GM23248 (cell line): ENCODE measurements around the gene CCL28. TPM values are rescaled to one million over a fixed set of nuclear protein-coding genes. Genes with fewer than 3 reads are reported as not detected.
"Not testable (repeated sequence)": the region's sequence is repeated elsewhere in the genome, so short reads cannot be mapped to it uniquely, and the experiment has no call there.

Experiments
- DNase-seq: peaks from one replicate; pipeline ENCODE4 v3.0.0-alpha.2; 2015
- H2AFZ ChIP-seq: fragments of 200-600 bp; sonication (generic); 2 replicates; pipeline ENCODE4 v1.6.1; 2016; ENCODE audit warnings: antibody characterized with exemption
- H3F3A ChIP-seq: fragments of 200-600 bp; sonication (generic); 2 replicates; pipeline ENCODE4 v1.6.1; 2016; ENCODE audit warnings: mild to moderate bottlenecking, antibody characterized with exemption, mixed run types; ENCODE audit not compliant: insufficient read depth
- H3K27ac ChIP-seq: fragments of 200-600 bp; sonication (generic); 2 replicates; pipeline ENCODE4 v1.5.1; 2016; ENCODE audit warnings: mild to moderate bottlenecking
- H3K27me3 ChIP-seq: fragments of 200-600 bp; sonication (generic); replicated peaks from 2 replicates; pipeline ENCODE4 v1.6.1; 2016; ENCODE audit warnings: mild to moderate bottlenecking; ENCODE audit not compliant: insufficient read depth
- H3K36me3 ChIP-seq: fragments of 200-600 bp; sonication (generic); 2 replicates; pipeline ENCODE4 v1.6.1; 2016; ENCODE audit warnings: low read depth, mild to moderate bottlenecking
- H3K4me1 ChIP-seq: fragments of 200-600 bp; sonication (generic); 2 replicates; pipeline ENCODE4 v1.6.1; 2016; ENCODE audit warnings: mild to moderate bottlenecking; ENCODE audit not compliant: insufficient read depth
- H3K4me2 ChIP-seq: fragments of 200-600 bp; sonication (generic); one replicate; pipeline ENCODE4 v1.6.1; 2016; ENCODE audit warnings: mild to moderate bottlenecking; ENCODE audit not compliant: unreplicated experiment
- H3K4me3 ChIP-seq: fragments of 200-600 bp; sonication (generic); 2 replicates; pipeline ENCODE4 v1.5.1; 2016; ENCODE audit warnings: mild to moderate bottlenecking
- H3K79me2 ChIP-seq: fragments of 200-600 bp; sonication (generic); 2 replicates; pipeline ENCODE4 v1.6.1; 2016; ENCODE audit warnings: mild to moderate bottlenecking; ENCODE audit not compliant: insufficient read depth
- H3K9ac ChIP-seq: fragments of 200-600 bp; sonication (generic); 2 replicates; pipeline ENCODE4 v1.6.1; 2016; ENCODE audit warnings: mild to moderate bottlenecking
- H3K9me2 ChIP-seq: fragments of 200-600 bp; sonication (generic); 2 replicates; pipeline ENCODE4 v1.6.1; 2016; ENCODE audit warnings: mixed run types, mild to moderate bottlenecking, moderate library complexity; ENCODE audit not compliant: insufficient read depth
- H3K9me3 ChIP-seq: fragments of 200-600 bp; sonication (generic); one replicate; pipeline ENCODE4 v1.6.1; 2017; ENCODE audit warnings: low read depth
- H4K20me1 ChIP-seq: fragments of 200-600 bp; sonication (generic); 2 replicates; pipeline ENCODE4 v1.6.0; 2016; ENCODE audit not compliant: insufficient read depth
- EZH2 ChIP-seq: fragments of 200-600 bp; sonication (generic); IDR thresholded peaks from 2 replicates; pipeline ENCODE4 v1.6.1; 2018; ENCODE audit warnings: antibody characterized with exemption, mild to moderate bottlenecking; ENCODE audit not compliant: insufficient read depth, poor library complexity, severe bottlenecking
- EZH2phosphoT487 ChIP-seq: fragments of 200-600 bp; sonication (generic); IDR thresholded peaks from 2 replicates; pipeline ENCODE4 v1.6.1; 2018; ENCODE audit warnings: antibody characterized with exemption, moderate library complexity, mild to moderate bottlenecking, low read depth; ENCODE audit not compliant: insufficient read depth
- WGBS, 2 experiments: methylation state at CpG; one replicate each; pipeline ENCODE4 v1.1.6; 2015 to 2017; ENCODE audit warnings: low lambda C conversion rate in 2 of 2, low coverage in 1 of 2; ENCODE audit errors: missing lambda C conversion rate in 2 of 2; 5-methylcytosine and 5-hydroxymethylcytosine counted together
- in situ Hi-C: fragments of 300-500 bp; cut with MboI; formaldehyde crosslinking; loops from 2 replicates; pipeline ENCODE4 v1.15.0; 2020
- polyA plus RNA-seq: library from polyadenylated mRNA; unstranded; fragments of >200 nt; fragmentation: Nextera tagmentation; extraction: Ambion mirVana; gene quantifications from 2 replicates; pipeline ENCODE4 v1.2.1, GENCODE V29; 2016
- total RNA-seq: library from RNA; depleted of rRNA; stranded (reverse); fragments of >200 nt; shearing (Covaris generic); gene quantifications from 2 replicates; pipeline ENCODE4 v1.2.3, GENCODE V29; 2014

Gene CCL28
- total and polyA plus RNA-seq, 2 experiments from 2014 or later: 1.3 to 1.4 TPM

DNA sequence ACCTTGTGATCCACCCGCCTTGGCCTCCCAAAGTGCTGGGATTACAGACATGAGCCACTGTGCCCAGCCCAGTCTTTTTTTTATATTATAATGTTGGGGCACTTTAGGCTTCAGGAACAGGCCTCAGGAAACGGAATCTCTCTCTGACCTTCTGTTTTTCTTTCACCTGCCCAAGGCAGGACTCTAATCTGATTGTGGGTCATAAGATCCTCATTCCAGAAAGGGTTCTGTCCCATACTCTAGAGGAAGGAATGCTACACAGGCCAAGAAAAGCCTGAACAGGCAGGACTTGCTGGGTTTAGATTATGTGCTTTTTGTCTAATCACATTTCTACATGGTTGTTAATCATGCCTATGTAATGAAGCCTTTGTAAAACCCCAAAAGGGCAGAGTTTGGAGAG lies 1.8 kb upstream of the CCL28 start:
- TF ChIP-seq EZH2 (no peak), EZH2phosphoT487 (no peak)
- in situ Hi-C loops: no loop called here

DNA sequence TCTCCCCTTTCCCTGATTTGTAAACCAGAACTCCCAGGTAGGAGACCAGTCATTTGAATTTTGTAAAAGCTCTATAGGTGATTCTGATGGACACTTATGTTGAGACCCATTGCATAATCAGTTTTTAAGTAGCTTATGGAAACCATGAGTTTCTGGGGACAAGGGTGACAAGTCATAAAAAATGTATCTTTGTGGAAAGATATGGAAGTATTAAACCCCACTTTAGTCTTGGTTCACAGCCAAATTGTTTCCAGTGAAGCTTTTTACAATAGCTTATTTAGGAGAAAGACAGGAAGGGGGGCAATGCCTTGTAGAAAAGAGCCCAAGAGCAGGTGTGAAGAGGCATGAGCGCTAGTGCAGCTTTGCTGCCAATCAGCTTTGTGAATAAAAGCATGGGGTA lies 453 bp upstream of the CCL28 start:
- DNase-seq: no peak
- H2AFZ ChIP-seq: no peak overlapping the region
- H3K27me3 ChIP-seq: no peaks in the 10 kb centered on the region; the same call in none of the 2 replicates
- 100% methylated on average over 1 of the region's 1 CpG for WGBS, 2 experiments
- H3K4me3 ChIP-seq: no peak overlapping the region
- no peaks in the 10 kb centered on the region for H3K9me2 ChIP-seq
- H3K9ac ChIP-seq: no peak overlapping the region
- in situ Hi-C loops: no loop called here
- TF ChIP-seq EZH2 (no peak), EZH2phosphoT487 (no peak)
- H3K27ac ChIP-seq: no peak overlapping the region
- H3K4me2 ChIP-seq: no peak overlapping the region
- no peaks in the 10 kb centered on the region for H4K20me1 ChIP-seq
- H3K4me1 ChIP-seq: no peaks in the 10 kb centered on the region
- H3K9me3 ChIP-seq: no peaks in the 10 kb centered on the region
- no peaks in the 10 kb centered on the region for H3K36me3 ChIP-seq
- no peaks in the 10 kb centered on the region for H3F3A ChIP-seq
- H3K79me2 ChIP-seq: no peaks in the 10 kb centered on the region

More for the DNA sequence above, 1.8 kb upstream of the CCL28 start:
- no peaks in the 10 kb centered on the region; the same call in none of the 2 replicates for H3K27me3 ChIP-seq
- H3K9ac ChIP-seq: no peak overlapping the region
- H3K9me2 ChIP-seq: no peaks in the 10 kb centered on the region
- H3K27ac ChIP-seq: no peak overlapping the region
- no peaks in the 10 kb centered on the region for H3K79me2 ChIP-seq
- DNase-seq: no peak
- H2AFZ ChIP-seq: no peak overlapping the region
- no peaks in the 10 kb centered on the region for H3F3A ChIP-seq
- WGBS, 2 experiments: 53 to 57% methylated on average over 2 of the region's 2 CpGs
- no peaks in the 10 kb centered on the region for H3K4me1 ChIP-seq
- no peaks in the 10 kb centered on the region for H3K9me3 ChIP-seq
- H3K4me3 ChIP-seq: no peak overlapping the region
- H3K36me3 ChIP-seq: no peaks in the 10 kb centered on the region
- no peaks in the 10 kb centered on the region for H4K20me1 ChIP-seq
- H3K4me2 ChIP-seq: no peak overlapping the region

- no peaks in the 10 kb centered on the region for H3F3A ChIP-seq
- no peaks in the 10 kb centered on the region for H4K20me1 ChIP-seq
- in situ Hi-C loops: no loop called here
- no peaks in the 10 kb centered on the region for H3K9me3 ChIP-seq
- no peak overlapping the region for H3K27ac ChIP-seq
- no peaks in the 10 kb centered on the region for H3K36me3 ChIP-seq
- no peak overlapping the region for H3K4me2 ChIP-seq
- no peaks in the 10 kb centered on the region; the same call in none of the 2 replicates for H3K27me3 ChIP-seq
- no peak overlapping the region for H3K9ac ChIP-seq
- no peaks in the 10 kb centered on the region for H3K79me2 ChIP-seq
- H2AFZ ChIP-seq: no peak overlapping the region
- H3K9me2 ChIP-seq: no peaks in the 10 kb centered on the region
- H3K4me1 ChIP-seq: no peaks in the 10 kb centered on the region
- 21 to 28% methylated on average over 3 of the region's 3 CpGs for WGBS, 2 experiments
- no peak overlapping the region for H3K4me3 ChIP-seq
- DNase-seq: no peak
- TF ChIP-seq EZH2: no peak
- no peak for TF ChIP-seq EZH2phosphoT487
These were observed 696 bp downstream of the CCL28 start for GRCh38 chr5:43411495-43411894.

DNA sequence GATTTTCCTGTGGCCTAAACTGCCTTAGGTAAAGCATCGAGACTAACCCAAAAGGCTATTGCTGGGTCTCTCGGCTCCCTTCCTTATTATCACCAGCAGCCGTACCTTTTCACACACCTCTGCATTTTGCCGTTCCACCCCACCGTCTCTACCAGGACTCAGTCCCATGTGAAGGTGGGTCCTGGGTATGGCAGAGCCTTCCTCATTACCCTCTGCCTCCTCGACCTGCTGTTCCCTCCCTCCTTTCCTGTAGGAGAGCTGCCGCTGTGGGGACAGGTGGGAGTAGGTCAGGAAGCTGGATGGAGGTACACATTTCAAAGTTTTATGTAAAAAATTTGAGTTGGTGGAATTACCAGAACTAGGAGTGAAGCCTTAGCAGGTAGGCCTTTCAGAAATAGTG lies 1.8 kb downstream of the CCL28 start:
- H3K27ac ChIP-seq: no peak overlapping the region
- H3K36me3 ChIP-seq: no peaks in the 10 kb centered on the region
- no peaks in the 10 kb centered on the region for H3K9me2 ChIP-seq
- TF ChIP-seq EZH2phosphoT487: no peak
- no peak for TF ChIP-seq EZH2
- H3F3A ChIP-seq: no peaks in the 10 kb centered on the region
- WGBS, 2 experiments: 74 to 76% methylated on average over 7 of the region's 7 CpGs
- no peaks in the 10 kb centered on the region for H3K9me3 ChIP-seq
- no peak overlapping the region for H3K4me2 ChIP-seq
- H3K79me2 ChIP-seq: no peaks in the 10 kb centered on the region
- no peaks in the 10 kb centered on the region for H3K27me3 ChIP-seq
- H3K9ac ChIP-seq: no peak overlapping the region
- H3K4me3 ChIP-seq: no peak overlapping the region
- no peak overlapping the region for H2AFZ ChIP-seq
- DNase-seq: no peak
- no peaks in the 10 kb centered on the region for H4K20me1 ChIP-seq
- H3K4me1 ChIP-seq: no peaks in the 10 kb centered on the region
- in situ Hi-C loops: no loop called here

- WGBS, 2 experiments: 28 to 33% methylated on average over 2 of the region's 2 CpGs
- in situ Hi-C loops: no loop called here
- no peaks in the 10 kb centered on the region for H3K9me2 ChIP-seq
These were observed 2.4 kb downstream of the CCL28 start for GRCh38 chr5:43409809-43410271.

DNA sequence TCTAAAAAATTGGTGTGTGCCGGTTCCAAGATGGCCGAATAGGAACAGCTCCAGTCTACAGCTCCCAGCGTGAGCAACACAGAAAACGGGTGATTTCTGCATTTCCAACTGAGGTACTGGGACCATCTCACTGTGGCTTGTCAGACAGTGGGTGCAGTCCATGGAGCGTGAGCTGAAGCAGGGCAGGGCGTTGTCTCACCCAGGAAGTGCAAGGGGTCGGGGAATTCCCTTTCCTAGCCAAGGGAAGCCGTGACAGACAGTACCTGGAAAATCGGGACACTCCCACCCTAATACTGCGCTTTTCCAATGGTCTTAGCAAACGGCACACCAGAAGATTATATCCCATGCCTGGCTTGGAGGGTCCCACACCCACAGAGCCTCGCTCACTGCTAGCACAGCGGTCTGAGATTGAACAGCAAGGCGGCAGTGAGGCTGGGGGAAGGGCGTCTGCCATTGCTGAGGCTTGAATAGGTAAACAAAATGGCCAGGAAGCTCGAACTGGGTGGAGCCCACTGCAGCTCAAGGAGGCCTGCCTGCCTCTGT lies 9.6 kb downstream of the CCL28 start:
- H3K9me3 ChIP-seq, H3K27ac ChIP-seq, H3K4me2 ChIP-seq, H3K36me3 ChIP-seq, H3K4me3 ChIP-seq, H3K9ac ChIP-seq, H3K27me3 ChIP-seq, H3K79me2 ChIP-seq, H3F3A ChIP-seq, H4K20me1 ChIP-seq, DNase-seq, in situ Hi-C loops, H3K9me2 ChIP-seq, H2AFZ ChIP-seq, H3K4me1 ChIP-seq: not testable (repeated sequence)
- 69 to 71% methylated on average over 16 of the region's 16 CpGs for WGBS, 2 experiments

More at GRCh38 chr5:43409809-43410271, 2.4 kb downstream of the CCL28 start:
- TF ChIP-seq EZH2 (no peak), EZH2phosphoT487 (no peak)
- Histone ChIP-seq H3K27ac (no peak overlapping the region), H2AFZ (no peak overlapping the region), H3F3A (no peaks in the 10 kb centered on the region), H3K9ac (no peak overlapping the region), H4K20me1 (no peaks in the 10 kb centered on the region), H3K27me3 (no peaks in the 10 kb centered on the region), H3K4me3 (no peak overlapping the region), H3K79me2 (no peaks in the 10 kb centered on the region), H3K9me3 (no peaks in the 10 kb centered on the region), H3K4me2 (no peak overlapping the region), H3K4me1 (no peaks in the 10 kb centered on the region), H3K36me3 (no peaks in the 10 kb centered on the region)
- DNase-seq: no peak
